Mucosa of rectum (tissue), 2 donors: ENCODE results near the gene DPP10.

Experiments
- H3K27ac ChIP-seq, 2 donors: one replicate each; pipeline ENCODE4 v1.7.0; 2013; ENCODE audit warnings: inconsistent platforms in 2 of 2, low read depth in 2 of 2, low read length in 2 of 2
- H3K27me3 ChIP-seq, 2 donors: one replicate each; pipeline ENCODE4 v1.7.0; 2013; ENCODE audit warnings: low read length in 2 of 2; ENCODE audit not compliant: control insufficient read depth in 2 of 2, insufficient read depth in 2 of 2
- H3K36me3 ChIP-seq, 2 donors: one replicate each; pipeline ENCODE4 v1.7.0; 2013; ENCODE audit warnings: low read length in 2 of 2; ENCODE audit not compliant: control insufficient read depth in 2 of 2, insufficient read depth in 2 of 2
- H3K4me1 ChIP-seq, 2 donors: one replicate each; pipeline ENCODE4 v1.7.0; 2013; ENCODE audit warnings: low read length in 2 of 2, mild to moderate bottlenecking in 1 of 2; ENCODE audit not compliant: control insufficient read depth in 2 of 2, insufficient read depth in 2 of 2
- H3K4me3 ChIP-seq, 2 donors: one replicate each; pipeline ENCODE4 v1.7.0; 2013; ENCODE audit warnings: low read length in 2 of 2
- H3K9ac ChIP-seq, 2 donors: one replicate each; pipeline ENCODE4 v1.7.0; 2013; ENCODE audit warnings: low read length in 2 of 2, low read depth in 1 of 2, mild to moderate bottlenecking in 1 of 2
- H3K9me3 ChIP-seq, 2 donors: one replicate each; pipeline ENCODE4 v1.7.0; 2013; ENCODE audit warnings: low read length in 2 of 2; ENCODE audit not compliant: control insufficient read depth in 2 of 2
- donor health status: healthy.
- donor health status: Normal muscosa, but diverticular disease.

Gene DPP10

GRCh38 chr2:114922076-114922475 is 479.6 kb downstream of the DPP10 start:
- Histone ChIP-seq H3K27me3 (no peaks in the 10 kb centered on the region), H3K9ac (no peak overlapping the region), H3K27ac (no peak overlapping the region), H3K9me3 (no peaks in the 10 kb centered on the region), H3K4me1 (no peaks in the 10 kb centered on the region), H3K36me3 (no peaks in the 10 kb centered on the region), H3K4me3 (no peak overlapping the region)

GRCh38 chr2:114925296-114926255 is 483.1 kb downstream of the DPP10 start:
- H3K4me1 ChIP-seq = no peaks in the 10 kb centered on the region
- H3K36me3 ChIP-seq = no peaks in the 10 kb centered on the region
- no peak overlapping the region for H3K9ac ChIP-seq
- no peak overlapping the region for H3K27ac ChIP-seq
- H3K27me3 ChIP-seq = no peaks in the 10 kb centered on the region
- no peak overlapping the region for H3K4me3 ChIP-seq
- H3K9me3 ChIP-seq = no peaks in the 10 kb centered on the region

- Histone ChIP-seq H3K36me3 (no peaks in the 10 kb centered on the region), H3K27me3 (no peaks in the 10 kb centered on the region), H3K4me3 (no peak overlapping the region), H3K9me3 (no peaks in the 10 kb centered on the region), H3K9ac (no peak overlapping the region), H3K4me1 (no peaks in the 10 kb centered on the region), H3K27ac (no peak overlapping the region)
These were observed 483.9 kb downstream of the DPP10 start for GRCh38 chr2:114926303-114926702.

GRCh38 chr2:114929225-114929624 is 486.8 kb downstream of the DPP10 start:
- H3K9me3 ChIP-seq = no peaks in the 10 kb centered on the region
- H3K9ac ChIP-seq = no peak overlapping the region
- H3K4me3 ChIP-seq = no peak overlapping the region
- H3K27me3 ChIP-seq = no peaks in the 10 kb centered on the region
- H3K27ac ChIP-seq = no peak overlapping the region
- no peaks in the 10 kb centered on the region for H3K36me3 ChIP-seq
- no peaks in the 10 kb centered on the region for H3K4me1 ChIP-seq

- no peaks in the 10 kb centered on the region for H3K4me1 ChIP-seq
- no peak overlapping the region for H3K9ac ChIP-seq
- H3K4me3 ChIP-seq = no peak overlapping the region
- no peaks in the 10 kb centered on the region for H3K9me3 ChIP-seq
- no peaks in the 10 kb centered on the region for H3K27me3 ChIP-seq
- no peaks in the 10 kb centered on the region for H3K36me3 ChIP-seq
- no peak overlapping the region for H3K27ac ChIP-seq
These were observed 491.3 kb downstream of the DPP10 start for GRCh38 chr2:114933671-114934241.

- H3K27ac ChIP-seq = no peak overlapping the region
- no peaks in the 10 kb centered on the region for H3K9me3 ChIP-seq
- no peaks in the 10 kb centered on the region for H3K27me3 ChIP-seq
- no peaks in the 10 kb centered on the region for H3K36me3 ChIP-seq
- no peak overlapping the region for H3K9ac ChIP-seq
- no peaks in the 10 kb centered on the region for H3K4me1 ChIP-seq
- H3K4me3 ChIP-seq = no peak overlapping the region
These were observed 492.6 kb downstream of the DPP10 start for GRCh38 chr2:114935031-114935430.

- Histone ChIP-seq H3K9ac (no peak overlapping the region), H3K36me3 (no peaks in the 10 kb centered on the region), H3K27me3 (no peaks in the 10 kb centered on the region), H3K4me3 (no peak overlapping the region), H3K27ac (no peak overlapping the region), H3K9me3 (no peaks in the 10 kb centered on the region), H3K4me1 (no peaks in the 10 kb centered on the region)
These were observed 495.0 kb downstream of the DPP10 start for GRCh38 chr2:114937366-114937930.

- Histone ChIP-seq H3K9me3 (no peaks in the 10 kb centered on the region), H3K36me3 (no peaks in the 10 kb centered on the region), H3K27me3 (no peaks in the 10 kb centered on the region), H3K27ac (no peak overlapping the region), H3K9ac (no peak overlapping the region), H3K4me3 (no peak overlapping the region), H3K4me1 (no peaks in the 10 kb centered on the region)
These were observed 498.5 kb downstream of the DPP10 start for GRCh38 chr2:114940785-114941458.

- no peaks in the 10 kb centered on the region for H3K27me3 ChIP-seq
- no peak overlapping the region for H3K4me3 ChIP-seq
- no peaks in the 10 kb centered on the region for H3K9me3 ChIP-seq
- H3K4me1 ChIP-seq = no peaks in the 10 kb centered on the region
- no peak overlapping the region for H3K27ac ChIP-seq
- H3K9ac ChIP-seq = no peak overlapping the region
- H3K36me3 ChIP-seq = no peaks in the 10 kb centered on the region
These were observed 506.9 kb downstream of the DPP10 start for GRCh38 chr2:114949228-114949804.
